IPS DF 6.9 (cell line): Measurements from ENCODE around the gene ATXN2.

ENCODE experiments used
- DNase-seq: peaks from one replicate; pipeline ENCODE4 v3.0.0-alpha.2; 2013; ENCODE audit warnings: low read depth, low spot score
- H3K27ac ChIP-seq: one replicate; pipeline ENCODE4 v1.5.1; 2013; ENCODE audit warnings: low read length, control low read depth
- H3K27me3 ChIP-seq: 2 replicates; pipeline ENCODE4 v1.6.1; 2013; ENCODE audit warnings: mild to moderate bottlenecking, low read length; ENCODE audit not compliant: control insufficient read depth, insufficient read depth
- H3K36me3 ChIP-seq: 2 replicates; pipeline ENCODE4 v1.6.1; 2013; ENCODE audit warnings: low read length; ENCODE audit not compliant: control insufficient read depth, insufficient read depth
- H3K4me1 ChIP-seq: 2 replicates; pipeline ENCODE4 v1.6.1; 2013; ENCODE audit warnings: low read length; ENCODE audit not compliant: control insufficient read depth, insufficient read depth
- H3K4me3 ChIP-seq: 2 replicates; pipeline ENCODE4 v1.5.1; 2013; ENCODE audit warnings: mild to moderate bottlenecking, low read length
- H3K9me3 ChIP-seq: 2 replicates; pipeline ENCODE4 v1.6.1; 2013; ENCODE audit warnings: low read length, inconsistent platforms; ENCODE audit not compliant: control insufficient read depth, insufficient read depth
- WGBS: extraction: QIAGEN DNeasy Blood & Tissue Kit; methylation state at CpG from one replicate; pipeline ENCODE4 v1.1.7; 2013; ENCODE audit warnings: mixed read lengths, missing lambda C conversion rate; ENCODE audit not compliant: insufficient read length, insufficient coverage; 5-methylcytosine and 5-hydroxymethylcytosine counted together

Gene ATXN2

DNA sequence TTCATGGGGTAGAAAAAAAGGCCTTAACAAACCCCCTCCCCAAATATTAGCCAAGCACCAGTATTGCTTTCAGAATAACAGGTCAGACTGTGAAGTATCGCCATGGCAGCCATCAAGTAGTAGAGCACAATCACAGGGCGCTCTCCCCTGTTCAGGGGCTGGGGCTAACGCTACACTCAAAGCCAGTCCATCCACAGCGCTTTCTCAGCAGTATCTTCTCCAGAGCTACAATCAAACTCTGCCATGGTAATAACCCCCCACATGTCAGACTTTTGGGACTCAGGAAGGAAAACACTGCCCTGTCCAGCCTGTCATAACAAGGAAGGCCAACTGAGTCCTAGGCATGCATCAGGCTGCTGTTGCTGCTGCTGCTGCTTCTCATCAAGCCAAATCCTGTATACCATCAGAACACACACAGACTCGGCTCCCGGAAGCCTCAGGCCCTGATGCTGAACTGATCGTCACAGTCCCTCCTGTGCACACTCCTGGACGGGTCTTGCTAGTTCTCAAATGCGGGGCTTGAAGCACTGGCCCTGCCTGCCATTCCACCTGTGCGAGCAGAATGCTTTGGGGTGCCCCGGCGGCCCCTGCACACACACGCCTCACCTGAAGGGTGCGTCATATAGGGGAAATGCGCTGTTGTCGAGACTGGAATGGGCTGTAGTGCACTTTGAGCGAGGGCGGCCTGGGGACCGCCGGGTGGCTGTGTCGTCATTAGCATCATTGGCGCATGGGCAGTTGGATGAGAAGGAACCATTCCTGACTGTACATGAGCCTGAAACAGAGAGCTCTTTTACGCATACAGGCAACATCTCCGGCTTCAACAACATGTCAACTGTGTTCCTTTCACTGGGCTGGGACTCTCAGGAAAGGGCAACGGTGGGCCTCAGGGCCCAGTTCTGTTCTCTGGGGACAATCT, 145.8 kb downstream of the ATXN2 start:
- Histone ChIP-seq H3K36me3 (peaks cover 23% of the 10 kb centered on the region), H3K27ac (no peak overlapping the region), H3K9me3 (no peaks in the 10 kb centered on the region), H3K4me3 (no peak overlapping the region), H3K4me1 (no peaks in the 10 kb centered on the region), H3K27me3 (no peaks in the 10 kb centered on the region)
- DNase-seq = no peak
- no CpG with 5 or more reads among the region's 25 CpGs for WGBS

DNA sequence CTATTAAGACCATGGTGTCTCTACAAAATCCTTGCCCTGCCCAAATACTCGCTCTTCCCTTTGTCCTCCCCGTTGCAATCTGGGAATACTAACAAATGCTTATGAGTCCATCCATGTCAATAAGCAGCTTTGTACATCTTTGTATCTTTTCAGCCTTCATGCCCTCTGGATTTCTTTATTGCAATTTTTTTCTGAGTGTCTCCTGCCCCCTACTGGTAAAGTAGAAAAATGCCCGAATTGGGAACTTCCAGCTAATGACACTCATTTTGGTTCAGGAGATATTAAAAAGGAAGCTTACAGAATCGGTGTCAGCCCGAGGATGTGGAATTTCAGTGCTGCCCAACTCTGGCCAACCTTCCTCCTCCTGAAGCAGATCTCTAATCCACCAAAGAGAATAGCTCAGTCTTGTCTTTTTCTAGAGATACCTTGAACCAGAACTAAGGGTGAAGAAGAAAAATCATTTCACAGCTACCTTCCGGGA, 147.4 kb downstream of the ATXN2 start:
- no peak overlapping the region for H3K27ac ChIP-seq
- WGBS = no CpG with 5 or more reads among the region's 6 CpGs
- no peaks in the 10 kb centered on the region for H3K27me3 ChIP-seq
- H3K4me3 ChIP-seq = no peak overlapping the region
- peaks cover 35% of the 10 kb centered on the region for H3K36me3 ChIP-seq
- H3K9me3 ChIP-seq = no peaks in the 10 kb centered on the region
- no peaks in the 10 kb centered on the region for H3K4me1 ChIP-seq
- DNase-seq = no peak

DNA sequence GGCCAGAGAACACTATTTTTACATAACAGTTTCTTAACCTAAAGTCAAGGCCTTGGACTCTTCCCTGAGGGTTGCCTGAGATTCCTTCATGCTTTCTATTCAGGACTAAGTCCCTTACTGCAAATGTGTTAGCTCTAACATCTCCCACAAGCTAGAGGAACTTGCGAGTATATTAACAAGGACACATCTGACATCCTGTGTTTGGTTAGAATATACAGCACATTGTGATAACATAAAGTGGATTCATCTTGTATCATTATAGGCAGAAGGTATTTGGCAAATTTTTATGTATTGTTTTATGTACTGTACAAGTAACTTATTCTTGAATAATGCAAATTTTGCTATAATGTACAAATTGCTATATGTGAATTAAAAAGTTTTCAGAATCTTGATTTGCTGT, 147.9 kb downstream of the ATXN2 start:
- no peaks in the 10 kb centered on the region for H3K27me3 ChIP-seq
- H3K4me1 ChIP-seq = no peaks in the 10 kb centered on the region
- no peak overlapping the region for H3K4me3 ChIP-seq
- no peak overlapping the region for H3K27ac ChIP-seq
- H3K36me3 ChIP-seq = peaks cover 39% of the 10 kb centered on the region
- H3K9me3 ChIP-seq = no peaks in the 10 kb centered on the region
- DNase-seq = no peak
- no CpG with 5 or more reads among the region's 1 CpG for WGBS

DNA sequence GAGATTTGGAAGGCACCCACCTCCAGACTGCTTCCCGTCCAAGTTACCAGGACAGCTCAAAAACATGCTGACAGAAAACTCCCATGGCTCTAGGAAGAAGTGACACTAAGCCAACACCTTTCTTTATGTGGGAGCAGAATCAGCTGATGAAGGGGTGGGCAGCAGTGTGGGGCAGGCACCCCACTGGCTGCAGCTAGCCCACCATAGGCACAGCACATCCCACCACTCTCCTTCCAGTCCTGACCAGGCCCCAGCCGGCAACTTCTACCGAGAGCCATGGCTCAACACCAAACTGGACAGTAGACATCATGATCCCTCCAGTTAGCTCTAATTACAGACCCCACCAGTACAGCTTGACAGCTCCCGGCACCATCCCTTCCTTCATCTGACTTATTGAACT, 148.4 kb downstream of the ATXN2 start:
- H3K4me1 ChIP-seq = no peaks in the 10 kb centered on the region
- no peak overlapping the region for H3K27ac ChIP-seq
- H3K36me3 ChIP-seq = peaks cover 36% of the 10 kb centered on the region
- H3K27me3 ChIP-seq = no peaks in the 10 kb centered on the region
- no CpG with 5 or more reads among the region's 4 CpGs for WGBS
- H3K4me3 ChIP-seq = no peak overlapping the region
- no peak for DNase-seq
- H3K9me3 ChIP-seq = no peaks in the 10 kb centered on the region

DNA sequence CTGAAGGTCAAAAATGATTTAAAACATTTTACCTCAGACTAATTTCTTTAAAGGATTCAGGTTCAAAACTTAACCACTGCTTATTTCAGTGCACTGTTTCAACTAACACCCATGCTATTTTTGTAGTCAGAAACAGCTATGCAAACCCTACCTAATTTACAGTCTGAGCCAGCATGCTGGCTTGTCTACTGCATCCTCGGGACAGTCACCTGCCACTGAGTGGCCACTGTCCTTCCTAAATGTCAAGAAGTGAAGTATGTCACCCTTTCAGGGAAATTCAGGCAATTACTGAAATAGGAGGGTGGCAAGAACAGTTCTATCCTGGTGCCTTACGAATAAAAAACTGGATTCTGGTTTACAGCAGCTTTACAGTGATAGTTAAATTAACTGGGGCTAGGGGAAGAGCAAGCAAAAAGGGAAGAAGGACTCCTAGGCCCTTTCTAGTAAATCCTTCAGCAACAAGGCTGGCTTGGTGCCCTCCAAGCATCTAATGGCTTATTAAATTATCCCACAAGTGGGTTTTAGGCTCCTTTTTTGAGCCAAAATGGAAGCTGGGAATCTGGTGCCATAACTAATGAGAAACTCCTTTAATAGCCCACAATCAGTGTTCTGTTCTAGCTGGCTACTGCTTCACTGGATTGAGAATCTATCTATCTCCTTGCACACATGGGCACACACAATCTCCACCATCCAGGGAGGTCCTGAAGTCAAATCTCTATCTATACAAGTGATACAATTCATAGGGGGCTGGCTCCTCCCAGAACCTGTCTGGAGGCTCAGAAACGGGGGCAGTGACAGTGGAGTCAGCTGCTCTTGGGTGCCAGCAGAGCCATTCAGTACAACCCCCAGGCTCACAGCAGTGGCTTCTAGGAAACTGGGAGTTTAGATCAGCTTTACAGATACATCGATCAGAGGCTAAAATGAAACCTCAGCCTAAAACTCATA, 150.0 kb downstream of the ATXN2 start:
- no peak for DNase-seq
- Histone ChIP-seq H3K4me3 (no peak overlapping the region), H3K27ac (no peak overlapping the region), H3K27me3 (no peaks in the 10 kb centered on the region), H3K36me3 (peaks cover 30% of the 10 kb centered on the region), H3K9me3 (no peaks in the 10 kb centered on the region), H3K4me1 (0 out of 2 replicates have a peak, but pooled peaks cover 2% of the 10 kb centered on the region)
- no CpG with 5 or more reads among the region's 4 CpGs for WGBS

DNA sequence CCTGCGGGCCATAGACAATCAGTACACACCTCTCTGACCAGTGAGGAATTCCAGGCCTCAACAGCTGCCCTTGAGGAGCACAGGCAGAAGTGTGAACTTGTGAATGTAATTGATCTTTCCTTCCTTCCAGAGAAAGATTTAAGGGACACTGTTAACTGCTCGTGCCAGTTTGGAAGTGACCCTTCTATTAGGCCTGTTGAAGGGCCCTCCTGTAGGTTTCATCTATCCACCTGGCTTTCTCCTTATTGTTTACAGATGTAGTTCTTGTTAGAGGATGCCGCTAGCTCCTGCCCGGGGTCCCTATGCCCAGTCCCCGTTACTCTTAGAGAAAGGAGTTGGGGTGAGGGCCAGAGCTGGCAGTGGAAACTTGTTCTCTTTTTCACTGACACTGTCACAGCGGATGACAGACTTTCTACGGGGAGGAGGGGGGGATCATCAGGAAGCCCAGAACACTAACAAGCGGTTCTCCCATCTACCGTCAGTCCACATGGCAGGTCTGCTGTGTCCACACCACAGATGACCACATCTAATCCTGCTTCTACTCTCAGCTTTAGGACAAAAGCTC, 150.8 kb downstream of the ATXN2 start:
- DNase-seq = no peak
- Histone ChIP-seq H3K27ac (no peak overlapping the region), H3K36me3 (peaks cover 29% of the 10 kb centered on the region)

DNA sequence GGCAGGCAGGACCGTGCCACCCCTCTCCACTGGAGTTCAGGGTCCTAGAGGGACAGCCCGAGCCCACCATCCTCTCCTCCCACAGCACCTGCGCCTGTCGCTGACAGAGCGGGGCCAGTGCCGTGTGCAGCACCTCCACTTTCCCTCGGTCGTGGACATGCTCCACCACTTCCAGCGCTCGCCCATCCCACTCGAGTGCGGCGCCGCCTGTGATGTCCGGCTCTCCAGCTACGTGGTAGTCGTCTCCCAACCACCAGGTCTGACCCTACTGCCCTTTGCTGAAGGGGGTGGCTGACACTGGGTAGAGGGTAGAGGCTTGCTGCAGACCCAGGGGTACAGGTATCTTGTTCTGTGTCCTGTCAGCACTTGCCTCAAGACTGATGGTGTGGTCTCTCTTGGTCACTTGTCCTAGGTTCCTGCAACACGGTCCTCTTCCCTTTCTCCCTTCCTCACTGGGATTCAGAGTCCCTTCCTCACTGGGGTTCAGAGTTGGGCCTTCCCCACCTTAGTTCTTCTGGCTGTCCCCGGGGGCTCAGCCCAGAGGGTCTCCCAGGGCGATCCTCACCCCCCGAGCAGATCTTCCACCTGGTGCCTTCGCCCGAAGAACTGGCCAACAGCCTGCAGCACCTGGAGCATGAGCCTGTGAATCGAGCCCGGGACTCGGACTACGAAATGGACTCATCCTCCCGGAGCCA, 151.4 kb downstream of the ATXN2 start:
- Histone ChIP-seq H3K27ac (no peak overlapping the region), H3K4me3 (no peak overlapping the region), H3K4me1 (0 out of 2 replicates have a peak, but pooled peaks cover 2% of the 10 kb centered on the region), H3K9me3 (no peaks in the 10 kb centered on the region), H3K27me3 (no peaks in the 10 kb centered on the region), H3K36me3 (peaks cover 29% of the 10 kb centered on the region)
- DNase-seq = no peak
- WGBS = no CpG with 5 or more reads among the region's 28 CpGs

More for the DNA sequence above, 150.8 kb downstream of the ATXN2 start:
- no CpG with 5 or more reads among the region's 9 CpGs for WGBS
- Histone ChIP-seq H3K27me3 (no peaks in the 10 kb centered on the region), H3K4me3 (no peak overlapping the region), H3K9me3 (no peaks in the 10 kb centered on the region), H3K4me1 (0 out of 2 replicates have a peak, but pooled peaks cover 2% of the 10 kb centered on the region)

DNA sequence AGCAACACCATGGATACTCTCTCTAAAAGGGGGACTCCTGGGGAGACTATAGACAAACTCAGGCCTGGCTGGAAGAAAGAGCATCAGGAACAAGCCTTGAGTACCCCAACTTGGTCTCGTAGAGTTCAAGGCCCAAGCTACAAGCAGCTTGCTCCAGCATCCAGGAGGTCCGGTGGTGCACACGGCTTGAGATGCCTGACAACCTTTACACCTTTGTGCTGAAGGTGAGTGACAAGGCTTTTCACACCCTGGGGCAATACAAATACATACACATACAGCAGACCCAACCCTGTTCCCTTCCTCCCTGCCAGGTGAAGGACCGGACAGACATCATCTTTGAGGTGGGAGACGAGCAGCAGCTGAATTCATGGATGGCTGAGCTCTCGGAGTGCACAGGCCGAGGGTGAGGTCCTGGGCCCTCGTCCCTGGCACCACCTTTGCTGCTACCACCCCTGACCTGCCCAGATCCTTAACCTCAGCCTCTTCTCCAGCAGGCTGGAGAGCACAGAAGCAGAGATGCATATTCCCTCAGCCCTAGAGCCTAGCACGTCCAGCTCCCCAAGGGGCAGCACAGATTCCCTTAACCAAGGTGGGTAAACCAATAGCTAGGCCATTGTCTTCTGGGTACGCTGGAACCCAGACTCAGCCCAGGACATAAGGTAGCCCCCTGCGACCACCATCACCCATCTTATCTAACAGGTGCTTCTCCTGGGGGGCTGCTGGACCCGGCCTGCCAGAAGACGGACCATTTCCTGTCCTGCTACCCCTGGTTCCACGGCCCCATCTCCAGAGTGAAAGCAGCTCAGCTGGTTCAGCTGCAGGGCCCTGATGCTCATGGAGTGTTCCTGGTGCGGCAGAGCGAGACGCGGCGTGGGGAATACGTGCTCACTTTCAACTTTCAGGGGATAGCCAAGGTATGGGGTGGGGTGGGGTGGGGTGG, 152.2 kb downstream of the ATXN2 start:
- H3K4me3 ChIP-seq = no peak overlapping the region
- WGBS = no CpG with 5 or more reads among the region's 20 CpGs
- no peaks in the 10 kb centered on the region for H3K9me3 ChIP-seq
- H3K27ac ChIP-seq = no peak overlapping the region
- 0 out of 2 replicates have a peak, but pooled peaks cover 2% of the 10 kb centered on the region for H3K4me1 ChIP-seq
- no peak for DNase-seq
- no peaks in the 10 kb centered on the region for H3K27me3 ChIP-seq
- peaks cover 29% of the 10 kb centered on the region for H3K36me3 ChIP-seq
